A673 (cell line): Measurements from ENCODE around the gene FBXL7. TPM values are rescaled to one million over a fixed set of nuclear protein-coding genes. Genes with fewer than 3 reads are reported as not detected.

Experiments used
- BruUV-seq: library from RNA; stranded (reverse); fragments of 400-500 nt; replicated peaks from 2 replicates; lab custom pipeline; 2021; lab: Mats Ljungman, UMichigan
- CTCF ChIA-PET: fragments of 300-600 bp; sonication (Branson Sonifier 250); formaldehyde crosslinking; loops from one replicate; lab custom pipeline; 2022; ENCODE audit warnings: antibody characterized with exemption; lab: Charles Lee
- POLR2A ChIA-PET: fragments of 300-600 bp; sonication (Branson Sonifier 250); formaldehyde crosslinking; loops from one replicate; lab custom pipeline; 2022; ENCODE audit warnings: antibody characterized with exemption; ENCODE audit not compliant: low non-redundant PET; lab: Charles Lee
- DNase-seq: peaks from one replicate; pipeline ENCODE4 v3.0.0-alpha.2; 2015; ENCODE audit warnings: low spot score
- H3K27ac ChIP-seq: fragments of 200-600 bp; sonication (generic); 2 replicates; pipeline ENCODE4 v1.5.1; 2016; ENCODE audit warnings: mixed run types, low read depth, mild to moderate bottlenecking, mixed read lengths, antibody characterized with exemption, low read length; ENCODE audit not compliant: poor library complexity, severe bottlenecking
- H3K27me3 ChIP-seq: fragments of 200-600 bp; sonication (generic); replicated peaks from 2 replicates; pipeline ENCODE4 v1.6.1; 2017; ENCODE audit warnings: mixed run types, low read depth, mild to moderate bottlenecking, mixed read lengths, antibody characterized with exemption, low read length; ENCODE audit not compliant: insufficient read depth, poor library complexity
- H3K36me3 ChIP-seq: fragments of 200-600 bp; sonication (generic); 2 replicates; pipeline ENCODE4 v1.6.1; 2016; ENCODE audit warnings: mixed run types, mild to moderate bottlenecking, mixed read lengths, antibody characterized with exemption, low read length; ENCODE audit not compliant: insufficient read depth, poor library complexity, severe bottlenecking
- H3K4me1 ChIP-seq: fragments of 200-600 bp; sonication (generic); 2 replicates; pipeline ENCODE4 v1.6.1; 2017; ENCODE audit warnings: mixed run types, mild to moderate bottlenecking, mixed read lengths, antibody characterized with exemption, low read length; ENCODE audit not compliant: insufficient read depth, poor library complexity, severe bottlenecking
- H3K4me3 ChIP-seq: fragments of 200-600 bp; sonication (generic); 2 replicates; pipeline ENCODE4 v1.5.1; 2016; ENCODE audit warnings: low read depth, mixed run types, mild to moderate bottlenecking, mixed read lengths, low read length; ENCODE audit not compliant: poor library complexity, severe bottlenecking
- H3K9me3 ChIP-seq: fragments of 200-600 bp; sonication (generic); 2 replicates; pipeline ENCODE4 v1.6.1; 2016; ENCODE audit warnings: mixed run types, low read depth, mild to moderate bottlenecking, mixed read lengths, antibody characterized with exemption, low read length; ENCODE audit not compliant: poor library complexity, severe bottlenecking
- CTCF ChIP-seq: fragments of 300-800, 200-600 bp; sonication (generic); conservative IDR thresholded peaks from 2 replicates; pipeline ENCODE4 v1.5.1; 2017; ENCODE audit warnings: low read depth, mild to moderate bottlenecking, antibody characterized with exemption, low read length, moderate library complexity, mixed read lengths
- EZH2 ChIP-seq: fragments of 200-600 bp; sonication (generic); IDR thresholded peaks from 2 replicates; pipeline ENCODE4 v1.6.1; 2017; ENCODE audit warnings: borderline replicate concordance, low read depth, mild to moderate bottlenecking, mixed read lengths, antibody characterized with exemption, low read length; ENCODE audit not compliant: poor library complexity, severe bottlenecking
- intact Hi-C: fragments of 100-400 bp; cut with micrococcal nuclease; formaldehyde crosslinking; loops from one replicate; pipeline ENCODE4 v1.10.0; 2022; ENCODE audit not compliant: unreplicated experiment
- total RNA-seq: library from RNA; stranded (reverse); gene quantifications from 2 replicates; pipeline ENCODE4 v1.2.3, GENCODE V29; 2021

The FBXL7 gene
- total RNA-seq, 1 experiment from 2014 or later, result 5.9 TPM

GRCh38 chr5:15620501-15620900 lies 120.5 kb downstream of the FBXL7 start:
- DNase-seq, result no peak
- ChIA-PET CTCF (no interaction called here), POLR2A (no interaction called here)
- intact Hi-C loops, result no loop called here
- no TSS peak for BruUV-seq
- Histone ChIP-seq H3K4me3 (no peak overlapping the region), H3K9me3 (no peaks in the 10 kb centered on the region), H3K27ac (no peak overlapping the region), H3K27me3 (no peaks in the 10 kb centered on the region), H3K36me3 (no peaks in the 10 kb centered on the region), H3K4me1 (no peaks in the 10 kb centered on the region)
- no peak for TF ChIP-seq EZH2
- TF ChIP-seq CTCF, result no peak

GRCh38 chr5:15621094-15621493 lies 121.1 kb downstream of the FBXL7 start:
- BruUV-seq, result no TSS peak
- DNase-seq, result no peak
- no peaks in the 10 kb centered on the region for H3K36me3 ChIP-seq
- no peak overlapping the region for H3K27ac ChIP-seq
- no peaks in the 10 kb centered on the region for H3K27me3 ChIP-seq
- no peaks in the 10 kb centered on the region for H3K9me3 ChIP-seq
- no peaks in the 10 kb centered on the region for H3K4me1 ChIP-seq
- H3K4me3 ChIP-seq, result no peak overlapping the region
- intact Hi-C loops, result no loop called here
- ChIA-PET CTCF (no interaction called here), POLR2A (no interaction called here)
- TF ChIP-seq EZH2 (no peak), CTCF (no peak)

GRCh38 chr5:15623794-15624193 lies 123.8 kb downstream of the FBXL7 start:
- ChIA-PET POLR2A (no interaction called here), CTCF (no interaction called here)
- TF ChIP-seq EZH2, result no peak
- TF ChIP-seq CTCF, result no peak
- Histone ChIP-seq H3K27me3 (no peaks in the 10 kb centered on the region), H3K27ac (no peak overlapping the region), H3K36me3 (no peaks in the 10 kb centered on the region), H3K4me3 (no peak overlapping the region), H3K9me3 (no peaks in the 10 kb centered on the region), H3K4me1 (no peaks in the 10 kb centered on the region)
- no TSS peak for BruUV-seq
- intact Hi-C loops, result no loop called here
- no peak for DNase-seq
